ENCODE measurements around the gene NOL9. TPM values are rescaled to one million over a fixed set of nuclear protein-coding genes. Genes with fewer than 3 reads are reported as not detected.
A peak's percentile ranks its signal among the peaks of the same experiment; 100 is the strongest.

NOL9 gene
- total RNA-seq, 2 experiments from 2014 or later = 52.3 to 54.1 TPM

DNA sequence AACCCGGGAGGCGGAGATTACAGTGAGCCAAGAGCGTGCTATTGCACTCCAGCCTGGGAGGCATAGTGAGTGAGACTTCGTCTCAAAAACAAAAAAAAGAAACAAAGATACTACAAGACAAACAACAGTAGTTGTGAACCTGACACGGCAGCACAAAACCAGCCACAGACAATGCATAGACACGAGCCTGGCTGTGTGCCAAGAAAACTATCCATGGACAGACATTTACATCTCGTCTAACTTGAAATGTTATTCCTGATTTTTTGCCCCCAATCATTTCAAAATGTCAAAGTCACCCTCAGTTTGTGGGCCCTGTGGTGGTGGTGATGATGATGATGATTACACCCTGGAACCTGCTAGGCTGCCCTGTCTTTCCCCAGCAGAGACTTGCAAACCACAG lies 42.0 kb upstream of the NOL9 start:
- peaks cover 79% of the 10 kb centered on the region for H3K4me1 ChIP-seq (ENCODE audit: insufficient read depth, low read length)
- Mint-ChIP-seq H3K9me3 (no peaks in the 10 kb centered on the region), H3K27ac (peak overlapping the region; percentile 56), H3K27me3 (no peaks in the 10 kb centered on the region), H3K36me3 (ENCODE audit: low read depth) (peaks cover 62% of the 10 kb centered on the region), H3K4me3 (peak overlapping the region; percentile 51), H3K4me1 (ENCODE audit: low read depth) (peaks cover 57% of the 10 kb centered on the region)
- no peak overlapping the region for H3K4me3 ChIP-seq (ENCODE audit: low read length)
- POLR2A ChIA-PET = no interaction called here
- CTCF ChIA-PET = no interaction called here
- no peaks in the 10 kb centered on the region for H3K27me3 ChIP-seq (ENCODE audit: control insufficient read depth in 1 of 2, insufficient read depth in 2 of 2, low read length in 2 of 2)
- TF ChIP-seq, protein P1, sequence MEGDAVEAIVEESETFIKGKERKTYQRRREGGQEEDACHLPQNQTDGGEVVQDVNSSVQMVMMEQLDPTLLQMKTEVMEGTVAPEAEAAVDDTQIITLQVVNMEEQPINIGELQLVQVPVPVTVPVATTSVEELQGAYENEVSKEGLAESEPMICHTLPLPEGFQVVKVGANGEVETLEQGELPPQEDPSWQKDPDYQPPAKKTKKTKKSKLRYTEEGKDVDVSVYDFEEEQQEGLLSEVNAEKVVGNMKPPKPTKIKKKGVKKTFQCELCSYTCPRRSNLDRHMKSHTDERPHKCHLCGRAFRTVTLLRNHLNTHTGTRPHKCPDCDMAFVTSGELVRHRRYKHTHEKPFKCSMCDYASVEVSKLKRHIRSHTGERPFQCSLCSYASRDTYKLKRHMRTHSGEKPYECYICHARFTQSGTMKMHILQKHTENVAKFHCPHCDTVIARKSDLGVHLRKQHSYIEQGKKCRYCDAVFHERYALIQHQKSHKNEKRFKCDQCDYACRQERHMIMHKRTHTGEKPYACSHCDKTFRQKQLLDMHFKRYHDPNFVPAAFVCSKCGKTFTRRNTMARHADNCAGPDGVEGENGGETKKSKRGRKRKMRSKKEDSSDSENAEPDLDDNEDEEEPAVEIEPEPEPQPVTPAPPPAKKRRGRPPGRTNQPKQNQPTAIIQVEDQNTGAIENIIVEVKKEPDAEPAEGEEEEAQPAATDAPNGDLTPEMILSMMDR (IDR thresholded peaks at IDR 0.05) = no peak
- H3K27ac ChIP-seq (ENCODE audit: low read depth in 1 of 2, low read length in 2 of 2) = no peak overlapping the region
- ATAC-seq (ENCODE audit: poor library complexity) (no peak), DNase-seq (peak in 1 of 14 experiments; percentile 8)
- intact Hi-C loops (cut with DNase I, micrococcal nuclease) = no loop called here
- no peaks in the 10 kb centered on the region for H3K9me3 ChIP-seq (ENCODE audit: control insufficient read depth in 1 of 2, insufficient read depth in 1 of 2, low read length in 2 of 2)
- H3K36me3 ChIP-seq (ENCODE audit: insufficient read depth, low read length) = peaks cover 74% of the 10 kb centered on the region

DNA sequence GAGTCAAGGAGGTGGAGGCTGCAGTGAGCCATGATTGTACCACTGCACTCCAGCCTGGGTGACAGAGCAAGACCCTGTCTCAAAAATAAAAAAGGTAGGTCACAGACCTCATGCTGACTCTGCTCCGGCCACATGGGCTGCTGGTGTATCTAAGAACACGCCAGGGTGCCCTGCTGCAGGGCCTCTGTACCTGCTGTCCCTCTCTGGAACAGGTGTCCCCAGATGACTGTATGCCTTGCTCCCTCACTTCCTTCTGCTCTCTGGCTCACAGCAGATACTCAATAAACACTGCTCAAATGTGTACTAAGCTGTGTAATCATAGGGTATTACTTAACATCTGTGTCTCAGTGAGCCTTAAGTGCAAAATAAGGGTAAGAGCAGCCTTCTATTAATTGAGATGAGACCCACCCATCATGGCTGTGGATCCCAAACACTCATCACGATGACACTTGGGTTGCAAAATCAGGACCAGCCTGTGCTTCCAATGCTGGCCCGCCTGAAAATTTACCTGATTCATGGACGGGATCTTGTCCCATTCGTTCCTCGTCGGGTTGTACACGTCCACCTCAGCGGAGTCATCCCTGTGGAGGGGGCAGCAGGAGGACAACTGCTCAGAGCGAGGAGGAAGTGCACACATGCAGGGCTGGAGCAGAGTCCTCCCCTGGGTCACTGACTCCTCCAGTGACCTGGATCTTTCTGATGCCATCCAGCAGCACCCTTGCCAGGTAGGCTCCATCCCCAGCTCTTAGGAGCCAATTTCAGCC lies 40.8 kb upstream of the NOL9 start:
- Histone ChIP-seq H3K36me3 (ENCODE audit: insufficient read depth, low read length) (peaks cover 84% of the 10 kb centered on the region), H3K4me3 (ENCODE audit: low read length) (no peak overlapping the region), H3K27me3 (ENCODE audit: control insufficient read depth in 1 of 2, insufficient read depth in 2 of 2, low read length in 2 of 2) (no peaks in the 10 kb centered on the region), H3K27ac (ENCODE audit: low read depth in 1 of 2, low read length in 2 of 2) (no peak overlapping the region), H3K4me1 (ENCODE audit: insufficient read depth, low read length) (peaks cover 80% of the 10 kb centered on the region), H3K9me3 (ENCODE audit: control insufficient read depth in 1 of 2, insufficient read depth in 1 of 2, low read length in 2 of 2) (no peaks in the 10 kb centered on the region)
- ChIA-PET CTCF (no interaction called here), POLR2A (interaction anchor here (1.4 kb wide), 1 partner anchor 8 kb away, joined by 3 read pairs; the partner anchor contains the start of gene KLHL21)
- Mint-ChIP-seq H3K4me3 (no peak overlapping the region), H3K27me3 (no peaks in the 10 kb centered on the region), H3K9me3 (no peaks in the 10 kb centered on the region), H3K27ac (no peak overlapping the region), H3K36me3 (ENCODE audit: low read depth) (peaks cover 58% of the 10 kb centered on the region), H3K4me1 (ENCODE audit: low read depth) (peaks cover 55% of the 10 kb centered on the region)
- intact Hi-C loops (cut with DNase I, micrococcal nuclease) = no loop called here
- DNase-seq (peak in 1 of 14 experiments; percentile 6), ATAC-seq (ENCODE audit: poor library complexity) (no peak)
- TF ChIP-seq, protein P1 (IDR thresholded peaks at IDR 0.05) = no peak

DNA sequence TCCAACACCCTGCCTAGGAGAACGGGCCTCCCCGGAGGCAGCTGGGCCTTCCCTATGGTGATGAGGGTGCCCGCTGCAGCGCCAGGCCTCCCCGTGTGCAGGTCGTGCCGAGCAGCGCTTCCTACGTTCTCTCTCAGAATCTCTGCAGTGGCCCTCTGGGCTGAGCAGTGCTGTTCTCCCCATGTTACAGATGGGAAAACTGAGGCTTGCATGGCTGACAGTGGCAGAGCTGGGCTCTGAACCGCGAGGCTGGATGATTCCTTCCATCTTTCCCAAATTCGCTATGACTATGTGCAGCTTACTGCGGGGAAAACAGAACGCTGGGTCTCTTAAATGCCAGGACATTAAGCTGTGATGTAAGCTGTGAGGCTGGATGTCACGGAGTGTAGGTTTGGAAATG lies 39.5 kb upstream of the NOL9 start:
- Mint-ChIP-seq H3K27me3 (no peaks in the 10 kb centered on the region), H3K27ac (no peak overlapping the region), H3K4me1 (ENCODE audit: low read depth) (peaks cover 45% of the 10 kb centered on the region), H3K4me3 (no peak overlapping the region), H3K9me3 (no peaks in the 10 kb centered on the region), H3K36me3 (ENCODE audit: low read depth) (peaks cover 61% of the 10 kb centered on the region)
- peaks cover 67% of the 10 kb centered on the region for H3K4me1 ChIP-seq (ENCODE audit: insufficient read depth, low read length)
- ChIA-PET CTCF (no interaction called here), POLR2A (interaction anchor here (1.4 kb wide), 1 partner anchor 9 kb away, joined by 3 read pairs; the partner anchor contains the start of gene KLHL21)
- ATAC-seq (ENCODE audit: poor library complexity) (no peak), DNase-seq (peak in 1 of 14 experiments; percentile 4)
- H3K27ac ChIP-seq (ENCODE audit: low read depth in 1 of 2, low read length in 2 of 2) = no peak overlapping the region
- H3K9me3 ChIP-seq (ENCODE audit: control insufficient read depth in 1 of 2, insufficient read depth in 1 of 2, low read length in 2 of 2) = no peaks in the 10 kb centered on the region
- no peaks in the 10 kb centered on the region for H3K27me3 ChIP-seq (ENCODE audit: control insufficient read depth in 1 of 2, insufficient read depth in 2 of 2, low read length in 2 of 2)
- no peak overlapping the region for H3K4me3 ChIP-seq (ENCODE audit: low read length)
- intact Hi-C loops (cut with DNase I, micrococcal nuclease) = no loop called here
- H3K36me3 ChIP-seq (ENCODE audit: insufficient read depth, low read length) = peaks cover 95% of the 10 kb centered on the region
- TF ChIP-seq, protein P1 (IDR thresholded peaks at IDR 0.05) = no peak
